ENCODE measurements around the gene PTGS1. TPM values are rescaled to one million over a fixed set of nuclear protein-coding genes. Genes with fewer than 3 reads are reported as not detected.
A peak's percentile ranks its signal among the peaks of the same experiment; 100 is the strongest.

PTGS1 gene
- total and polyA plus RNA-seq, 2 donors = 98.8 to 348 TPM

DNA sequence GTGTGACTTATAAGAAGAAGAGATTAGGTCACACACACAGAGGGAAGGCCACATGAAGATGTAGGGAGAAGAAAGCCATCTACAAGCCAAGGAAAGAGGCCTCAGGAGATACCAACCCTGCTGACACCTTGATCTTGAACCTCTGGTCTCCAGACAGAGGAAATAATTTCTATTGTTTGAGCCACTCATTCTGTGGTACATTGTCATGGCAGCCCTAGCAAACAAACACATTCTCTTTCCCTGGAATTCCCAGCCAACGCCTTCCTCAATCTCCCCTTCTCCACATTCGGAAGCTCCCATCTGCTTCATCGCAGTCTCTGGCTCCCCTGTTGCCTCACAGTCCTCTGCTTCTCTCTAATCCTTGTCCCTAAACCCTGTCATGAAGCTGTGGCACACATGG lies 16.7 kb downstream of the PTGS1 start:
- DNase-seq (ENCODE audit: extremely low spot score) = no peak
- Histone ChIP-seq H3K36me3 (ENCODE audit: insufficient read depth) (no peaks in the 10 kb centered on the region), H3K27ac (ENCODE audit: low read depth) (no peak overlapping the region), H3K4me3 (ENCODE audit: low read depth, low read length) (no peak overlapping the region), H3K4me1 (ENCODE audit: insufficient read depth) (no peaks in the 10 kb centered on the region)
- 75% methylated on average over 3 of the region's 3 CpGs for WGBS

DNA sequence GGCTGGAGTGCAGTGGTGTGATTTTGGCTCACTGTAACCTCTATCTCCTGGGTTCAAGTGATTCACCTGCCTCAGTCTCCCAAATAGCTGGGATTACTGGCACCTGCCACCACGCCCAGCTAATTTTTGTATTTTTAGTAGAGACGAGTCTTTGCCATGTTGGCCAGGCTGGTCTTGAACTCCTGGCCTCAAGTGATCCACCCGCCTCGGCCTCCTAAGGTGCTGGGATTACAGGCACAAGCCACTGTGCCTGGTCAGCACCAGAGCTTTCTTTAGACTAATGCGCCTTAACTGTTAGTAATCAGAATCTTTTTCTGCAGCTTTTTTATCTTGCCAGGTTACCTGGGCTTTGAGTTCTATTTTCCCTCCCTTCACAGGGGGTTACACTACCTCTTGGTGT lies 18.4 kb downstream of the PTGS1 start:
- WGBS = 71% methylated on average over 5 of the region's 5 CpGs
- no peaks in the 10 kb centered on the region for H3K36me3 ChIP-seq (ENCODE audit: insufficient read depth)
- no peak for DNase-seq (ENCODE audit: extremely low spot score)
- H3K4me1 ChIP-seq (ENCODE audit: insufficient read depth) = no peaks in the 10 kb centered on the region
- no peak overlapping the region for H3K4me3 ChIP-seq (ENCODE audit: low read depth, low read length)
- no peak overlapping the region for H3K27ac ChIP-seq (ENCODE audit: low read depth)

- Histone ChIP-seq H3K4me1 (ENCODE audit: insufficient read depth) (no peaks in the 10 kb centered on the region), H3K36me3 (ENCODE audit: insufficient read depth) (no peaks in the 10 kb centered on the region), H3K27ac (ENCODE audit: low read depth) (no peak overlapping the region), H3K4me3 (ENCODE audit: low read depth, low read length) (no peak overlapping the region)
- 53% methylated on average over 11 of the region's 11 CpGs for WGBS
- no peak for DNase-seq (ENCODE audit: extremely low spot score)
These were observed 19.1 kb downstream of the PTGS1 start for GRCh38 chr9:122389799-122390481.

- Histone ChIP-seq H3K4me3 (ENCODE audit: low read depth, low read length) (no peak overlapping the region), H3K36me3 (ENCODE audit: insufficient read depth) (no peaks in the 10 kb centered on the region), H3K27ac (ENCODE audit: low read depth) (no peak overlapping the region), H3K4me1 (ENCODE audit: insufficient read depth) (no peaks in the 10 kb centered on the region)
- 95% methylated on average over 9 of the region's 9 CpGs for WGBS
- no peak for DNase-seq (ENCODE audit: extremely low spot score)
These were observed 21.5 kb downstream of the PTGS1 start for GRCh38 chr9:122392284-122392683.

DNA sequence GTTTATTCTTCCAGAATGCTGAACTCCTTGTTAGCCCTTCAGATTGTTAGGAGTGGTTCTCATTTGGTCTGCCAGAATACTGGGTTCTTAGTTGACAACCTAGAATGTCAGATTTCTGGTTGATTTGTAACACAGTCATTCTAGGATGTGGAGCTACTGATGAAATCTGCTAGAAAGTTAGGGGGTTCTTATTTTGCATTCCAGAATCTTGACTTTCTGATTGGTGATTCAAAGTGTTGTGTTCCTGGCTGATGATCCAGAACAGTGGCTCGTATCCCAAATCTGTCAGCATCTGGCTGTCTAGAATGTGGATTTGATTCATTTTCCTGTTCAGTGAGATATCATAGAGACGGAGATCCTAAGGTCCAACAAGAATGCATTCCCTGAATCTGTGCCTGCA lies 21.9 kb downstream of the PTGS1 start:
- Histone ChIP-seq H3K27ac (ENCODE audit: low read depth) (no peak overlapping the region), H3K4me3 (ENCODE audit: low read depth, low read length) (no peak overlapping the region), H3K36me3 (ENCODE audit: insufficient read depth) (no peaks in the 10 kb centered on the region), H3K4me1 (ENCODE audit: insufficient read depth) (no peaks in the 10 kb centered on the region)
- 54% methylated on average over 2 of the region's 2 CpGs for WGBS
- no peak for DNase-seq (ENCODE audit: extremely low spot score)

DNA sequence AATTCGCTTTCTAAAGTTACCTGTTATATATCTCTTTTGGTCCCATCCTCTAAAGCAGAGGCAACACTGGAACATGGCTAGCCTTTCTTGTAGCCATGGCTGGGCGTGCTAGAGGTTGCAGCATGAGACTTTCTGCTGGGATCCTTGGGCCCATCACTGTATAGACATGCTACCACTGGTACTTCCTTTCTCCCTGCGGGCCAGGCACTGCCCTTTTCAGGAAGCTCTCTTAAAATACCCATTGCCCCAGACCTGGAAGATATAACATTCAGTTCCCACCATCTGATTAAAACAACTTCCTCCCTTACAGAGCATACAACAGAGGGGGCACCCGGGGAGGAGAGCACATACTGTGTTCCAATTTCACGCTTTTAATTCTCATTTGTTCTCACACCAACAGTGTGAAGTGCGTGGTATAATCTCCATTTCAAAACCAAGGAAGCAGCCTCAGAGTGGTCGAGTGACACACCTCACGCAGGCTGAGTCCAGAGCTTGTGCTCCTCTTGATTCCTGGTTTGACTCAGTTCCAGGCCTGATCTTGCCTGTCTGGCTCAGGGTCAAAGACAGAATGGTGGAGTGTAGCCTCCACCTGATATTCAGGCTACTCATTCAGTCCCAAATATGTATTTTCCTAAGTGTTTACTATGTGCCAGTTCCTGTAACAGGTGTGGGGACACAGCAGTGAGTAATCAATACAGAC lies 22.6 kb downstream of the PTGS1 start:
- no peak overlapping the region for H3K4me3 ChIP-seq (ENCODE audit: low read depth, low read length)
- no peaks in the 10 kb centered on the region for H3K36me3 ChIP-seq (ENCODE audit: insufficient read depth)
- H3K27ac ChIP-seq (ENCODE audit: low read depth) = no peak overlapping the region
- 71% methylated on average over 8 of the region's 8 CpGs for WGBS
- no peaks in the 10 kb centered on the region for H3K4me1 ChIP-seq (ENCODE audit: insufficient read depth)
- no peak for DNase-seq (ENCODE audit: extremely low spot score)

- Histone ChIP-seq H3K4me3 (ENCODE audit: low read depth, low read length) (no peak overlapping the region), H3K27ac (ENCODE audit: low read depth) (peak overlapping the region; percentile 54), H3K36me3 (ENCODE audit: insufficient read depth) (no peaks in the 10 kb centered on the region), H3K4me1 (ENCODE audit: insufficient read depth) (no peaks in the 10 kb centered on the region)
- 23% methylated on average over 9 of the region's 9 CpGs for whole genome bisulfite sequencing
- DNase-seq (ENCODE audit: extremely low spot score) = no peak
These were observed 23.7 kb downstream of the PTGS1 start for GRCh38 chr9:122394265-122395125.

DNA sequence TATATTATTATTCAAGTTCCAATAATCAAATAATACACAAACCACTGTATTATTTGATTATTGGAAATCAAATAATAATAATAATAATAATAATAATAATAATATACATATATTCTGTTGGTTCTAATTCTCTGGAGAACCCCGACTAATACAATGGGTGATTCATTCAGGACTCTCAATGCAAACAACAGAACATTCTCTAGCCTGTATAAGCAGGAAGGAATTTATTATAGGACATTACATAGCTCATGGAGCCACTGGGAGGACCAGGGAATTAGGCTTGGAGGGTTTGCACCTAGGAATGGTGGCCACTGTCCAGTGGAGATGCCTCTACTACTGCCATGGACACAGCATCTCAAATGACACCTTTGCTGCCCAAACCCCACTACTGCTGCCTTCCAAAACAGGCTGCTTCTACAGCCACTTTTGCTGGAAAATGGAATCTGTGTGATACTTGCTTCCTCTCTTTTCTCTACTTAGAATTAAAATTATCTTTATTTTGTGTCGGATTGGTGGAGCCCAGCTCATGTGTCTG lies 25.9 kb downstream of the PTGS1 start:
- Histone ChIP-seq H3K27ac (ENCODE audit: low read depth) (no peak overlapping the region), H3K4me3 (ENCODE audit: low read depth, low read length) (no peak overlapping the region), H3K4me1 (ENCODE audit: insufficient read depth) (no peaks in the 10 kb centered on the region), H3K36me3 (ENCODE audit: insufficient read depth) (no peaks in the 10 kb centered on the region)
- WGBS = 86% methylated on average over 2 of the region's 2 CpGs
- no peak for DNase-seq (ENCODE audit: extremely low spot score)

DNA sequence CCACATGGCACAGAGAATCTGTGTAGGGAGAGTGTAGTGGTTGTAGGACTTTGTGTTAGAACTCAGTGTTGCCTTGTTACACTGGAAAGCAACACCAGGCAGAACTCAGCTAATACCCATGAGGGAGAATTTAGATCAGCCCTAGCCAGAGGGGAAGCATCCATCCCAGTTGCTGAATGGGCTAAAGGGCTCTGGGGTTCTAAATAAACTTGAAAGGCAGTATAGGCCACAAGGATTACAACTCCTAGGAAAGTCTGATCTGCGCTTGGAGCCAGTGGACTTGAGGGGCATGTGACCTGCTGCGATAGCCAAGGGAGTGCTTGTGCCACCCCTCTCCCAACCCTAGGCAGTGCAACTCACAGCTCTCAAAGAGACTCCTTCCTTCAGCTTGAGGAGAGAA lies 26.9 kb downstream of the PTGS1 start:
- Histone ChIP-seq H3K36me3 (ENCODE audit: insufficient read depth) (no peaks in the 10 kb centered on the region), H3K4me3 (ENCODE audit: low read depth, low read length) (no peak overlapping the region), H3K27ac (ENCODE audit: low read depth) (no peak overlapping the region), H3K4me1 (ENCODE audit: insufficient read depth) (no peaks in the 10 kb centered on the region)
- DNase-seq (ENCODE audit: extremely low spot score) = no peak
- WGBS = 83% methylated on average over 2 of the region's 2 CpGs

DNA sequence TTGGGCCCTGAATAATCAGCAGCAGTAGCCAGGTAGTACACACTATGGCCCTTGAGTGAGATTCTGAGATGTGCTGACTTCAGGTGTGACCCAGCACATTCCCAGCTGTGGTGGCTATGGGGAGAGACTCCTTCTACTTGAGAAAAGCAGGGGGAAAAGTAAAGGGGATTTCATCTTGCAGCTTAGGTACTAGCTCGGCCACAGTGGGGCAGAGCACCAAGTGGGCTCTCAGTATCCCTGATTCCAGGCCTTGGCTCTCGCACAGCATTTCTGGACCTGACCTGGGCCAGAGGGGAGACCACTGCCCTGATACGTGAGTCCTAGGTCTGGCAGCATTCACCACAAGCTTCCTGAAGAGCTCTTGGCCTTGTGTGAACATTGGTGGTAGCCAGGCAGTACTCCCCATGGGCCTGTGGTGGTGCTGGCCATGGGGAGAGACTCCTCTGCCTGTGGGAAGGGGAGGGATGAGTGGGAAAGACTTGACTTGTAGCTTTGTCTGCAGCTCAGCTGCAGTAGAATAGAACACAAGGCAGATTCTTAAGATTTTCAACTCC lies 27.6 kb downstream of the PTGS1 start:
- DNase-seq (ENCODE audit: extremely low spot score) = no peak
- Histone ChIP-seq H3K4me1 (ENCODE audit: insufficient read depth) (no peaks in the 10 kb centered on the region), H3K4me3 (ENCODE audit: low read depth, low read length) (no peak overlapping the region), H3K36me3 (ENCODE audit: insufficient read depth) (no peaks in the 10 kb centered on the region), H3K27ac (ENCODE audit: low read depth) (no peak overlapping the region)
- WGBS = 87% methylated on average over 3 of the region's 3 CpGs

DNA sequence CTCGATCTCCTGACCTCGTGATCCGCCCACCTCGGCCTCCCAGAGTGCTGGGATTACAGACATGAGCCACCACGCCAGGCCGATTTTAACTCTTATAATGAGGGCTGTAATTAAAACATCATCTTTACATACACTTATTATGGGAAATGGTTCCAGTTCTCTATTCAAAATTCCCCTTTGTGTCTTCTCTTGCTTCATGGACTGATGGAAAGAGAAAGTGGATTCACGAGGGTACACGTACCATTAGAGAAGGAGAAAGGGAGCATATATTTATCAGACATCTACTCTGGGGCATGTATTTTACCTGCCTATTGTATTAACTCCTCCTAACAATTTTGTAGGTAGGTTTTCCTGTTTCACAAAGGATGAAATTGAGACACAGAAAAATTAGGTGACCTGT lies 31.1 kb downstream of the PTGS1 start:
- Histone ChIP-seq H3K4me3 (ENCODE audit: low read depth, low read length) (no peak overlapping the region), H3K27ac (ENCODE audit: low read depth) (no peak overlapping the region), H3K4me1 (ENCODE audit: insufficient read depth) (no peaks in the 10 kb centered on the region), H3K36me3 (ENCODE audit: insufficient read depth) (no peaks in the 10 kb centered on the region)
- 90% methylated on average over 8 of the region's 8 CpGs for WGBS
- DNase-seq (ENCODE audit: extremely low spot score) = no peak

- DNase-seq (ENCODE audit: extremely low spot score) = no peak
- Histone ChIP-seq H3K27ac (ENCODE audit: low read depth) (no peak overlapping the region), H3K4me3 (ENCODE audit: low read depth, low read length) (no peak overlapping the region), H3K4me1 (ENCODE audit: insufficient read depth) (no peaks in the 10 kb centered on the region), H3K36me3 (ENCODE audit: insufficient read depth) (no peaks in the 10 kb centered on the region)
- 11% methylated on average over 3 of the region's 3 CpGs for WGBS
These were observed 31.6 kb downstream of the PTGS1 start for GRCh38 chr9:122402403-122402871.

GRCh38 chr9:122402874-122403273 lies 32.0 kb downstream of the PTGS1 start:
- no peaks in the 10 kb centered on the region for H3K36me3 ChIP-seq (ENCODE audit: insufficient read depth)
- H3K4me3 ChIP-seq (ENCODE audit: low read depth, low read length) = no peak overlapping the region
- no peak overlapping the region for H3K27ac ChIP-seq (ENCODE audit: low read depth)
- WGBS = 83% methylated on average over 3 of the region's 3 CpGs
- H3K4me1 ChIP-seq (ENCODE audit: insufficient read depth) = no peaks in the 10 kb centered on the region
- no peak for DNase-seq (ENCODE audit: extremely low spot score)

All from urinary bladder (tissue), 4 donors.